Measurements from ENCODE around the gene C3orf52.
A peak's percentile ranks its signal among the peaks of the same experiment; 100 is the strongest.

C3orf52 gene

DNA sequence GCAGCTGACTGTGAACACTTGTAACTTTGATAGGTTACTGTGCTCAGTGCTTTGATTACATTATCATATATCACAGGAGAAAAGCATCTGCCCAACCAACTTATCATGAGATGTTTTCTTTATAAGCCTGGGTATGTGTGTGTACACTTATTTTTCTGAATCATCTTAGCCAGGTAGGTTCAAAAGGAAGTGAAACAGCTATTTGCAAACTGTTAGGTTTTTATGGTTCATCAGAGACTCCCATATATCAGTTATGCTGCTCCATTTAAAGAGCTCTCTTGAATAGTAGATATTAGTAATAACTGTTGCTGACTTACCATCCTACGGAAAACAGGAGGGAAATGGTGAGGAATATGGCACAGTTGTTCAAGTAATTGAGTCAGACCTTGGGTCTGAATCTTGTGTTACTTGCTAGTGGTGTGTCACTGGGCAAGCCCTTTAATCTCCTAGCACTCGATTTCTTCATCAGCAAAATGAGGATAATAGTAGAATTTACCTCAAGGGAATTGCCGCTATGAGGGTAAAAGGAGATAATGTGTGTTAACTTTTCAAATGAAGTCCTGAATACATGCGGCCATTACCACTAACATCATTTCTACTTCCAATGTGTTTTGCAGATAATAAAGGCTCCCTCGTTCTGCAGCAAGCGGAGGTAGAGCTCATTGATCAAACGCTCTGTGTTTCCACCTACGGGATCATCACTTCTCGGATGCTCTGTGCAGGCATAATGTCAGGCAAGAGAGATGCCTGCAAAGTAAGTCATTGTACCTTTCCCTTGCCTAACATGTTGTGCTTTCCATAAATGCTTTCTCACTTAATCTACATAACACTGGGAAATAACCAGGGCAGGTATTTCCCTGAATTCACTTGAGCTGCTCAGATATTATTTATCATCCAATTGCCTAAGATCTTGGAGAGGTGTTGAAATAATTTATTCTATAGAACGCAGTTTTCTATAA, 7.8 kb upstream of the C3orf52 start:
- Histone ChIP-seq H3K9ac (ENCODE audit: low read length) (no peak overlapping the region), H3K79me2 (ENCODE audit: low read length) (no peaks in the 10 kb centered on the region), H3K4me3 (ENCODE audit: low read length) (no peak overlapping the region), H3K9me3 (replicated peaks; ENCODE audit: insufficient read depth, low read length) (no peaks in the 10 kb centered on the region), H3K27ac (ENCODE audit: low read length) (no peak overlapping the region), H2AFZ (ENCODE audit: low read length) (no peak overlapping the region), H3K27me3 (replicated peaks; ENCODE audit: insufficient read depth, low read length) (no peaks in the 10 kb centered on the region), H3K4me2 (ENCODE audit: low read depth, low read length) (peak overlapping the region; percentile 4; the same call in 1 of the 2 replicates), H3K9me2 (replicated peaks; ENCODE audit: insufficient read depth, low read length) (no peaks in the 10 kb centered on the region), H3F3A (ENCODE audit: insufficient read depth, low read length) (peaks cover 23% of the 10 kb centered on the region), H3K4me1 (ENCODE audit: low read length) (peaks cover 44% of the 10 kb centered on the region), H4K20me1 (ENCODE audit: insufficient read depth, low read length) (no peaks in the 10 kb centered on the region), H3K36me3 (replicated peaks; ENCODE audit: insufficient read depth, low read length) (no peaks in the 10 kb centered on the region)
- DNase-seq: no peak
- TF ChIP-seq EZH2phosphoT487 (IDR thresholded peaks at IDR 0.05; ENCODE audit: low read length) (no peak), EZH2 (optimal IDR thresholded peaks at IDR 0.05; ENCODE audit: low read depth, low read length) (no peak)
- TF ChIP-seq, protein P1, sequence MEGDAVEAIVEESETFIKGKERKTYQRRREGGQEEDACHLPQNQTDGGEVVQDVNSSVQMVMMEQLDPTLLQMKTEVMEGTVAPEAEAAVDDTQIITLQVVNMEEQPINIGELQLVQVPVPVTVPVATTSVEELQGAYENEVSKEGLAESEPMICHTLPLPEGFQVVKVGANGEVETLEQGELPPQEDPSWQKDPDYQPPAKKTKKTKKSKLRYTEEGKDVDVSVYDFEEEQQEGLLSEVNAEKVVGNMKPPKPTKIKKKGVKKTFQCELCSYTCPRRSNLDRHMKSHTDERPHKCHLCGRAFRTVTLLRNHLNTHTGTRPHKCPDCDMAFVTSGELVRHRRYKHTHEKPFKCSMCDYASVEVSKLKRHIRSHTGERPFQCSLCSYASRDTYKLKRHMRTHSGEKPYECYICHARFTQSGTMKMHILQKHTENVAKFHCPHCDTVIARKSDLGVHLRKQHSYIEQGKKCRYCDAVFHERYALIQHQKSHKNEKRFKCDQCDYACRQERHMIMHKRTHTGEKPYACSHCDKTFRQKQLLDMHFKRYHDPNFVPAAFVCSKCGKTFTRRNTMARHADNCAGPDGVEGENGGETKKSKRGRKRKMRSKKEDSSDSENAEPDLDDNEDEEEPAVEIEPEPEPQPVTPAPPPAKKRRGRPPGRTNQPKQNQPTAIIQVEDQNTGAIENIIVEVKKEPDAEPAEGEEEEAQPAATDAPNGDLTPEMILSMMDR (IDR thresholded peaks at IDR 0.05; ENCODE audit: low read length): no peak

DNA sequence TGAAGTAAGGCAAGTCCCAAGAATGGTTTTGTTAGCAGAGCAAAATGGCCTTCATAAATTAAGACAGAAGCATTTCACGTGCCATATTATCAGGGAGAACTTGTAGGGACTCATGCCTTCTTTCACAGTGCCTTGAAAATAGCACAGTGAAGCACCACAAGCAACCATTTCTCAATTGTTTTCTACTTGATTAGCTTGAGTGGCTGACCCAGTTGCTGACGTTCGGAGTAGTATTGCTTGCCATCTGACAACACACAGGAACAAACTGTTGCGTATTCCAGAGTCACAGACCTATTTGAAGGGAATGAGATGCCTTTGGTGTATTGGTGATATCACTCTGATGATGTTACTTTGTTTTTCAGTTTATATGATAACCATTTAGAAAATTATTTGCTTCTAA, 3.0 kb upstream of the C3orf52 start:
- Histone ChIP-seq H4K20me1 (ENCODE audit: insufficient read depth, low read length) (no peaks in the 10 kb centered on the region), H3K9ac (ENCODE audit: low read length) (no peak overlapping the region), H3K36me3 (replicated peaks; ENCODE audit: insufficient read depth, low read length) (no peaks in the 10 kb centered on the region), H3K27me3 (replicated peaks; ENCODE audit: insufficient read depth, low read length) (no peaks in the 10 kb centered on the region; the same call in 1 of the 2 replicates), H3K9me2 (replicated peaks; ENCODE audit: insufficient read depth, low read length) (no peaks in the 10 kb centered on the region), H3K4me1 (ENCODE audit: low read length) (peaks cover 18% of the 10 kb centered on the region), H3F3A (ENCODE audit: insufficient read depth, low read length) (peaks cover 5% of the 10 kb centered on the region; the same call in 1 of the 2 replicates), H3K4me3 (ENCODE audit: low read length) (no peak overlapping the region), H3K4me2 (ENCODE audit: low read depth, low read length) (no peak overlapping the region), H3K27ac (ENCODE audit: low read length) (no peak overlapping the region), H2AFZ (ENCODE audit: low read length) (no peak overlapping the region), H3K9me3 (replicated peaks; ENCODE audit: insufficient read depth, low read length) (no peaks in the 10 kb centered on the region), H3K79me2 (ENCODE audit: low read length) (peaks cover 18% of the 10 kb centered on the region)
- no peak for DNase-seq
- TF ChIP-seq EZH2phosphoT487 (IDR thresholded peaks at IDR 0.05; ENCODE audit: low read length) (no peak), EZH2 (optimal IDR thresholded peaks at IDR 0.05; ENCODE audit: low read depth, low read length) (no peak)
- TF ChIP-seq, protein P1 (IDR thresholded peaks at IDR 0.05; ENCODE audit: low read length): no peak

DNA sequence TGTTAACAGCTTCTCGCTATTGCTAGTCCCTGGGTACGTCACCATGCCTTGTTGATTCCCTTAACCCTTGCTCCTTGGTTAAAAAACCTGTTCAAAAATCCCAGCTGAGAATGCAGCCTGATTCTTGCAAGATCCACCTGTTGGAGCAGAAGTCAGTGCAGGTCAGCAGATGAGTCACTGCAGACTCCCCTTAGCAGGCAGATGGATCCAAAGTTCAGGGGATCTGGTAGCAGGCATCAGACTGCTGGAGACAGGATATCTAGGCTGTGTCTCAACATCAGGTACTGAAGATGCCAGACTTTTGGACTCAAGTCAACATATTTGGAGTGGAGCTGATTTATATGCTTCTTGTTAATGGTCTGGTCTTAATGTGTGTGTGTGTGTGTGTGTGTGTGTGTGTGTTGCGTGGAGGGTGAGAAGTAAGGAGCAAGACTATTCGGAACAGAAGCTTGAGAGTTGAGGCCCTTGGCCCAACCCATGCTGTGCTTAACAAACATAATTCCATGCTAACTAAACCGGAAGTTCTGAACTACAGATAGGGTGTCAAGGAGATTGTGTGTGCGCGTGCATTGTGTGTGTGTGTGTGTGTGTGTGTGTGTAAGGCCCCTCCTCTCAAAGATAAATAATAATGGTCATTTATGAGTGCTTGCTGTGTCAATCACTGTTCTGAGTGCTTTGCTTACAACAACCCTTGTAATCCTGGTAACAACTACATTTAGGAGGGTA, 1.0 kb upstream of the C3orf52 start:
- no peak for TF ChIP-seq EZH2 (optimal IDR thresholded peaks at IDR 0.05; ENCODE audit: low read depth, low read length)
- TF ChIP-seq, protein P1 (IDR thresholded peaks at IDR 0.05; ENCODE audit: low read length): no peak
- no peak for TF ChIP-seq EZH2phosphoT487 (IDR thresholded peaks at IDR 0.05; ENCODE audit: low read length)
- Histone ChIP-seq H3K9ac (ENCODE audit: low read length) (no peak overlapping the region), H3K36me3 (replicated peaks; ENCODE audit: insufficient read depth, low read length) (no peaks in the 10 kb centered on the region), H3K4me1 (ENCODE audit: low read length) (peaks cover 25% of the 10 kb centered on the region), H3K9me3 (replicated peaks; ENCODE audit: insufficient read depth, low read length) (no peaks in the 10 kb centered on the region), H3K4me3 (ENCODE audit: low read length) (no peak overlapping the region), H3K4me2 (ENCODE audit: low read depth, low read length) (peak overlapping the region; percentile 93; the same call in 1 of the 2 replicates), H2AFZ (ENCODE audit: low read length) (no peak overlapping the region), H3K9me2 (replicated peaks; ENCODE audit: insufficient read depth, low read length) (no peaks in the 10 kb centered on the region), H3F3A (ENCODE audit: insufficient read depth, low read length) (peaks cover 22% of the 10 kb centered on the region), H3K79me2 (ENCODE audit: low read length) (peaks cover 30% of the 10 kb centered on the region), H3K27ac (ENCODE audit: low read length) (no peak overlapping the region), H3K27me3 (replicated peaks; ENCODE audit: insufficient read depth, low read length) (no peaks in the 10 kb centered on the region; the same call in 1 of the 2 replicates), H4K20me1 (ENCODE audit: insufficient read depth, low read length) (no peaks in the 10 kb centered on the region)
- DNase-seq: no peak

All from MM.1S (cell line).